ENCODE measurements around the gene INSM2.

INSM2 gene, protein sequence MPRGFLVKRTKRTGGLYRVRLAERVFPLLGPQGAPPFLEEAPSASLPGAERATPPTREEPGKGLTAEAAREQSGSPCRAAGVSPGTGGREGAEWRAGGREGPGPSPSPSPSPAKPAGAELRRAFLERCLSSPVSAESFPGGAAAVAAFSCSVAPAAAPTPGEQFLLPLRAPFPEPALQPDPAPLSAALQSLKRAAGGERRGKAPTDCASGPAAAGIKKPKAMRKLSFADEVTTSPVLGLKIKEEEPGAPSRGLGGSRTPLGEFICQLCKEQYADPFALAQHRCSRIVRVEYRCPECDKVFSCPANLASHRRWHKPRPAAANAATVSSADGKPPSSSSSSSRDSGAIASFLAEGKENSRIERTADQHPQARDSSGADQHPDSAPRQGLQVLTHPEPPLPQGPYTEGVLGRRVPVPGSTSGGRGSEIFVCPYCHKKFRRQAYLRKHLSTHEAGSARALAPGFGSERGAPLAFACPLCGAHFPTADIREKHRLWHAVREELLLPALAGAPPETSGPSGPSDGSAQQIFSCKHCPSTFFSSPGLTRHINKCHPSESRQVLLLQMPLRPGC

DNA sequence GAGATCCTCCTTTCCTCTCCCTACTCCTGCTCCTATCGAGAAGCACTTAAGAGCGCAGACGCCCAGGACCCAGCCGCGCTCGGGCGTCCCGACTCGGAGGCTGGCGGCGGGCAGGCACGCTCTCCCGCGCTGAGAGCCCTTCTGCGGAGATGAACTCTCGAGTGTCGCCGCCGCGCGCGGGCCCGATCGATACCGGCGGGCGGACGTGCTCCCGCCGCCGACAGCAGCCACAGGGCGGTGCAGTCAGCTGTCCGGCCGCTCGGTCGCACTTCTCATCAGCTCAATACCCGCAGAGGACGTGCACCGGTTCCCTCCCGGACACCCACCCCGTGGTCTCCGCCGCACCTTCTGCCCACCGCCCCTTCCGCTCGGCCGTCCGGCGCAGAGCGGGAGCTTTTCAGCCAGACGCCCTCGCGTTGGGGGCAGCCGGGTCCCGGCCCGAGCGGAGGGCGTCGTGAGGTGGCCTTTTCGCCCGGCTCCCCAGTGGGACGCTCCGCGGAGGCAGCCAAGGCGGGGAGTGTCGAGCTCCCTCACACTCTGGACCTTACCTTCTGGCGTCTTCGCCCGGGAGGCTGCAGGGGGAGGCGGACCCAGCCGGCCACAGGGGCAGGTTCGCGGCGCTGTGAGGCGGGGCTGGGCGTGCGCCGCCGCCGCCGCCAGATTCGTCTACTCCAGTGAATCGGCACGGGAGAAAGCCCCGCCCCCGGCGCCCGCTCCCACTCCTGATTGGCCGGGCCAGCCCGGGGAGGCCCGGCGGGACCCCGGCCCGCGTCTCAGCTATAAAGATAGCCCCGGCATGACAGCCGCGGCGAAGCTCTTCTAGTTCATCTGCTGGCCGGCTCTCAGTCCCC, at the start of gene INSM2:
INSM2 (plus strand) TSS at position 808 of the 851 bp plus-strand sequence. CDS start 89 bp downstream, outside the sequence.
- DNase-seq (ENCODE audit: low spot score): peak; percentile 51

DNA sequence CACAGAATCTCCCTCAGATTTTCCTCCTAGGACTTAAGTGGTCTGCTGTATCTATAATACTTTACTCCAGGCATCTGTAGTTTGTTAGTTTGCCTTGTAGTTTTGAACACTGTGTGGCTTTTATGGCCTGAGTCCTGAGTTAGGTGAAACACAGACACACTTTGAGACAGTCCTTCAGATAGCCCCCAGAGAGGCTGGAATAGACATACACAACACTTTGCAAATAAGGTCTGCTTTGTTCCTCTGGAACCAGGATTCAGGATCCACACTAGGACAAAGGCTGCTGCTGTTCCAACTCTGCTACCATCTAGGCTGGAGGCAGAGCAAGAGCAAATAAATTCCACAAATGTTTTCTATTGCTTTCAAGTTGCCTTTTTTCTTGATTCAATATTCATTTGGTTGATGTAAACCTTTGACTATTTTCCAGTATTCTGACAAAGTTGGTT, 41.4 kb upstream of the INSM2 start:
- no peak for DNase-seq (ENCODE audit: low spot score)

DNA sequence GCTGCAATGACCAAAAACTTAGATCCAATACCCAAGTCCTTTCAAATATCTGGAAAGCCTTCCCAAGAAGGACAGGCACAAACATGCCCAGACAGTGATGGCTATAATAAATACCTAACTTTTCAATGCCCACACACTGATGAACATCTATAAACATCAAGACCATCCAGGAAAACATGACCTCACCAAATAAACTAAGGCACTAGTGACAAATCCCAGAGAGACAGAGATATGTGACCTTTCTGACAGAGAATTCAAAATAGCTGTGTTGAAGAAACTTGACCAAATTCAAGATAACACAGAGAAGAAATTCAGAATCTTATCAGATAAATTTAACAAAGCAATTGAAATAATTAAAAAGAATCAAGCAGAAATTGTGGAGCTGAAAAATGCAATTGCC, 38.7 kb upstream of the INSM2 start:
- DNase-seq (ENCODE audit: low spot score): no peak

DNA sequence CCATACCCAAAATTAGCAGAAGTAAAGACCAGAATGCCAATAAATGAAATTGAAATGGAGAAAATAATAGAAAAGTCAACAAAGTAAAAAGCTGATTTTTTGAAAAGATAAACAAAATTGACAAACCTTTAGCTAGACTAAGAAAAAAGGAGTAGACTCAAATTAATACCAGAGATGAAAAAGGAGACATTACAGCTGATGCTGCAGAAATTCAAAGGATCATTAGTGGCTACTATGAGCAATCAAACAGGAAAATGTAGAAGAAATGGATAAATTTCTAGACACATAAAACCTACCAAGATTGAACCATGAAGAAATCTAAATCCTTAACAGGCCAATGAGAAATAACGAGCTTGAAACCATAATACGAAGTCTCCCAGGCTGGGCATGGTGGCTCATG, 34.8 kb upstream of the INSM2 start:
- DNase-seq (ENCODE audit: low spot score): no peak

DNA sequence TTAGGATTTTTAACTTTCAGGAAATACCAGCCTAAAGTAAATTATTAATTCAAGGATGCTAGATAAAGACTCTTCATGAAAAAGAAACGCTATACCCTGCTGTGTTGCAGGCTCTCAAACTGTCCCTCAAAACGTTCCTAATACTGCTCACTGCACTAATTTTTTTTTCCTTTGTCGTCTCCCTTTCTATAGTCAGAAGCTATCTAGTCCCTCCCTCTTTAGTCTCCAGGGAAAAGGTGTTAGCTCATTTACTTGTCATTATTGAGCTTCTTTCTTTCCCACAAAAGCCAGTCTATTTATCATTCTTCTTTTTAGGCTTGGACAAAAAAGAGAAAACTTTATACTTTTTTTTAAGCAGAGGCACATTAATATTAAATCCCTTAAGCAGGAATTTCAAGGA, 30.3 kb upstream of the INSM2 start:
- no peak for DNase-seq (ENCODE audit: low spot score)

DNA sequence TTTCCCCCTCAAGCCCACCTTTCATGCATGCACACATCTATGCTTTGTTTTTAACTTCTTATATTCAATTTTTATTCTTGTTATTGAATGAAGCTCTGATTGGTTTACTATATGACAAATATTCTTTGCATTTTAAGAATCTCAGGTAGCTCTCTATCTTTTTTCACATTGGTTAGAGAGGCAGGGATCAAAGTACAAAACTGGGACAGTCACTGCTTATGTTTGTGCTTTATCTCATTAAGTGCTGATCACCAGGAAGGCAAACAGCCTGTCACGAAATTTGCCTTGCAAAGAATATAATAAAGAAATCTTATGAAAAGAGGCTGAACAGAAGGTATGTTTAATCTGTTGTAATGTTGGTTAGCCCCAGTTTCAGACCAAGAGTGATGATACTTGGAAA, 29.7 kb upstream of the INSM2 start:
- DNase-seq (ENCODE audit: low spot score): no peak

DNA sequence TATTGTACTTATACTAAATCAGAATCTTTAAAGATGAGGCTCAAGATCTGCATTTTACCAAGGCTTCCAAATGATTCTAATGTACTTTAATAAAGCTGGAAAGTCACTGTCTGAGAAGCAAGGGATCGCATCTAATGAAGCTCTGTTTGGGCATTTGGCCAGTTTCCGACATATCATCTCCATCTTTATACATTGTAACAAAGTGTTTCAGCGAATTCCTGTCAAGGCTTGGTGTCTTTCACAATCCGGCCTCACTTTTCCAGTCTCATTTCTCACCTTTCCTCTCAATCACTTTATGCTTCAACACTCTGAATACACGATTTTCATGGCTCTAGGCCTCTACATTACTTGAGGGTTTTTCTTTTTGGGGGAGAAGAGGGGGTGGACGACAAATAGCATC, 27.5 kb upstream of the INSM2 start:
- no peak for DNase-seq (ENCODE audit: low spot score)

DNA sequence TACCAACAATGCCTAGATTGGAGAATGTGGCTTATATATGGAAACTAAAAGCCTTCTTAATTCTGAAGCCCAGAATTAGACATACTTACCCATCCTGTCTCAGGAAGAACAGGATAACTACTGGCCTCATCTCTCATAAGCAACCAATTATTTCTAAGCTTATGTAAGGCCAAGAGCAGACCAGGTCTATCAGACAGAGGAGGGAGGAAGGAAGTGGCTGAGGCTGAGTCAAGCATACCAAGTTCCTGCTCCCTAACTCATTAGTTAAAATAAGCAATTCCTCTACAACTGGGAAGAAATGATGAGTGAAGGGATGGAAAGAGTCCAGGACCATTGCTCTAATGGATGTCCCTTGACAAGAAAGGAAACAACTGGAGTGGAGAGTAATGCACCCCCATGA, 27.0 kb upstream of the INSM2 start:
- DNase-seq (ENCODE audit: low spot score): no peak

DNA sequence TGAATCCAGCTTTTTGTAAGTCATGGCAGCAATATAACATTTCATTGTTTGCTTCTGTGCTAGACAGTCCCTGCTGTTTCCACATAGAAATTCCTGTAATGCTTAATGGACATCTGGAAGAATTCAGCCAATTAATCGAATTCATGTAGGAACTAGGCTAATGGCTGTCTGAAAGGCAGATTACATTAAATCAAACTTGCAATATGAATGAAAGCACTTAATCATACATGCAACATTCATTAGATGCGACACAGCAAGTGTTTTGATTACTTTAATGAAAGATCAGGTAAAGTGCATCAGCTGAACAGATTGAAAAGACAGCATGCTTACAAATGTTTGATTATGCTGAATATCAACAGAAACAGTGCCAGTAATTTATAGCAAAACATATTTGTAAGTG, 24.1 kb upstream of the INSM2 start:
- no peak for DNase-seq (ENCODE audit: low spot score)

DNA sequence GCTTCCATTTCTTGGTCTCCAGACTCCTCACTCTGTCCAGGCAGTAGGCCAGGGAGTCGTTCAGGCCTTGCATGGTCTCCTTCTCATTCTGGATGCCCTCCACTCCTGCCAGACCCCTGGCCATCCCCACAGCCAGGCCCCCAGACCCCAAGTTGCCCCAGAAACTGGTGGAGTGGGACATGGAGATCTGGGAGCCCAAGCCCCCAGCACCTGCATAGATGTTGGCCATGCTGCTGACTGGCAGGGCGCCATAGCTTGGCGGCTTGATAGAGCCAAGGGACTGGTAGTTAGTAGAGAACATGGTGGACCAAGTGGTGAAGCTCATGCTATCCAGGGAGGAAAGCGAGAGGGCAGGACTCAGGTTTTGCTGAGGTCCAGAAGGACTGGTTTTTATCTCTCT, 21.2 kb upstream of the INSM2 start:
- no peak for DNase-seq (ENCODE audit: low spot score)

DNA sequence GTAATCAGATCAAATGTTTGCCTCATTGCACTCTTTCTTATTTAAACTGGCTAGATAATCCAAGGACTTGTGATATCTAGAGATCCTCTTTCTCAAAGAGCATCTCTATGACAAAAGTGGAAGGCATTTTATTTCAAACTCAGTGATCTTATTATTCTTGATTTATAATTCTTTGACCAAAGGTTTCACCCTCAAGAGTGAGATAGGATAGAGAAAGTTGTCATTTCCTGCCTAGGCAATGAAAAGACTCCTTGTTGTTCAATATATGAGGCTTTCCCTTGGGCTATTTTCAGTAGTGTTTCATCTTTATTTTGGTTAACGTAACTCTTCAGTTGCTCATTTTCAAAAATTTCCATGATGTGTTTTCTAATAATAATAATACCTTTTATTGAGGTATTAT, 18.0 kb upstream of the INSM2 start:
- no peak for DNase-seq (ENCODE audit: low spot score)

DNA sequence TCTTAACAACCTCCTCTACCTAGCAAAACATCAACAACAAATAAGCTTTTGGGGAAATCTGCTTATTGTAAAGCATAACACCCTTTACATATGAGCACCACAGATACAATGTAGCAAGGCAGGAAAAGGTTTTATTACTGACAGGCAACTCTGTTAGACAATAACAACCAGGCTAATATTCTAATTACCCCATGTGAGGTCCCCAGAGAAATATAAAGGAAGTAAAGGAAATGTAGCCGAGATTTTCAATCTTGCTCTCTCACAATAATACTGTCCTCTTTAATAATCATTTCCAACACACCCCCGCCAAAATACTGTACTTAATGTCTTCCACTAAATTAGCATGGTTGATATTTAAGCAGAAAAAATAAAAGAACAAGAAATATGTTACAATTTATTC, 14.0 kb upstream of the INSM2 start:
- DNase-seq (ENCODE audit: low spot score): no peak

DNA sequence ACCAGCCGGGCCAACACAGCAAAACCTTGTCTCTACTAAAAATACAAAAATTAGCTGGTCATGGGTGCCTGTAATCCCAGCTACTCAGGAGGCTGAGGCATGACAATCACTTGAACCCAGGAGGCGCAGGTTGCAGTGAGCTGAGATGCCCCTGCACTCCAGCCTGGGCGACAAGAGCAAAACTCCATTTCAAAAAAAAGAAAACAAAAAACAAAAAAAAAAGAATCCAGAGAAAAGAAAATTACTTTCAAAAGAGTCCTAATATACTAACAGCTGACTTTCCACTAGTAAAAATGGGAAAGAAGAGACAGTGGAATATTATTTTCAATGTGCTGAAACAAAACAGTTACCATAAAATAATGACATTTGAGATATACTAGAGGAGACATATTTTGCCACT, 8.3 kb upstream of the INSM2 start:
- DNase-seq (ENCODE audit: low spot score): no peak

DNA sequence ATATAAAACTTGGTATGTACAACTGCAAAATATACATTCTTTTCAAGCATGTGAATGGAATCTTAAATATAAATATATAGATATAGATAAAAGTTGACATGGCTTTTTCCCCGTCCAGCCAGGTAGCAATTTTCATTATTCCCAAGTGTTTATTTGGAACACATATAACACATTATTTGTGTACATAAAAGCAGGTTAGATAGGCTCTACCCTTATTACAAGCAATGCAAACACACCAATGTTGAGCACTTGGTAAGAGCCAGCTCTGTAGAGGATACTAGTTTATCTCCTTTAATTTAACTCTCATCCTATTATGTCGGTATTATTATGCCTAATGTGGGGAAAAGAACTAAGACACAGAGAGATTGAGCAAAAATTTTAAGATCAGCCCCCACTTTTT, 7.0 kb upstream of the INSM2 start:
- no peak for DNase-seq (ENCODE audit: low spot score)

DNA sequence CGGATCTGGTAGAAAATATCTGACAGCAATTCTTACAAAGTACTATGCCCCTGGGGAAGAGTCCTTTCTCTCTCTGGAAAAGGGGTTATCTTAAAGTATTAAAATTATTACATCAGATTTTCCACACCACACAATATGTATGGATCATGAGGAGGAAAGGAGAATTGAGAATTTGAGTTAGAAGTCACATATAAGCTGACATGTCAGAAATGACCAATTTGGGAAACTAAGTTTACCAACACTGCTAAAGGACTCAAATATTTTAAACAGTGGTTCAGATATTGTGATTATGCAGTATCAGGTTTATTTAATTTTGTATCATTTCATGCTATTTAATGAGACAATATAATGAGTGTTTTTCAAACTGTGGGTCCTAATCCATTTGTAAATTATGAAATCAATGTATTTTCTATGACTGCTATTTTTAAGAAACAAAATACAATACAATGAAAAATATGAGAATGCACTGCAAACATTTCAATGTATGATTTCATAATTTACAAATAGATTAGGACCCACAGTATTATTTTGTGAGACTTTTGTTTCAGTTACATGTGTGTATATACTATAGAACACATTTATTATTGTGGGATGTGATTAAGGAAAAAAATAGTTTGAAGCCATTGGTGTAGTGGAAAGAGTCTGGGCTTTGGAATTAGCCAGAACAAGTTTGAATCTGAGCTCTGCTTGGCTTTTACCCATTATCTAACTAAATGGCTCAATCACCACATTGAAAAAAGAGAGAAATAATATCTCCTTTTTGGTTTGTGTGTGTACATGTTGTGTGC, 1.8 kb upstream of the INSM2 start:
- DNase-seq (ENCODE audit: low spot score): no peak

DNA sequence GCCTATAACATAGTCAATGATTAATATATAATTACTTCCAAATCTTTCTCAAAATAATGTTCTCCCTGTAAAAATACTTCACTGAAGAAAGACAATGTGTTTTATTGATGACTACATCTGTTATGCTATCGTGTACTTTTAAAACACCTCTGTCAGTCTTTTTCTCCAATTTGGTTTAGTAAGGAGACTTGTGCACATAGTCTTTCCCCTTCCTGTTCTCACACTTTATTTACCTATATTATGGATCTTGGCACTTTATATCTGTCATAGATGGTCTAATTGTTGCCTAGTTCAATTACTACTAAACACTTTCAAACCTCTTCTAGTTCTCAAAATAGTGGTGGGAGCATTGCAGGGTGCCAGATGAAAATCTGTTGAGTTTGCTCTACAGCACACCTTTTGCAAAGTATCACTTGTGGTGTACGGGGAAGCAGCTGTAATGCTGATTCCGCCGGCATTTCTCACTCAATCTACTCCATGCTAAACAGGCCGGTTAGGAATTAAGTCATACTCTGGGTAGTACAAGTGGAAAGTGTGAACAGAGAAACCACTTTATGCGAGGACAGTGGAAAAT, 1.1 kb upstream of the INSM2 start:
- no peak for DNase-seq (ENCODE audit: low spot score)

DNA sequence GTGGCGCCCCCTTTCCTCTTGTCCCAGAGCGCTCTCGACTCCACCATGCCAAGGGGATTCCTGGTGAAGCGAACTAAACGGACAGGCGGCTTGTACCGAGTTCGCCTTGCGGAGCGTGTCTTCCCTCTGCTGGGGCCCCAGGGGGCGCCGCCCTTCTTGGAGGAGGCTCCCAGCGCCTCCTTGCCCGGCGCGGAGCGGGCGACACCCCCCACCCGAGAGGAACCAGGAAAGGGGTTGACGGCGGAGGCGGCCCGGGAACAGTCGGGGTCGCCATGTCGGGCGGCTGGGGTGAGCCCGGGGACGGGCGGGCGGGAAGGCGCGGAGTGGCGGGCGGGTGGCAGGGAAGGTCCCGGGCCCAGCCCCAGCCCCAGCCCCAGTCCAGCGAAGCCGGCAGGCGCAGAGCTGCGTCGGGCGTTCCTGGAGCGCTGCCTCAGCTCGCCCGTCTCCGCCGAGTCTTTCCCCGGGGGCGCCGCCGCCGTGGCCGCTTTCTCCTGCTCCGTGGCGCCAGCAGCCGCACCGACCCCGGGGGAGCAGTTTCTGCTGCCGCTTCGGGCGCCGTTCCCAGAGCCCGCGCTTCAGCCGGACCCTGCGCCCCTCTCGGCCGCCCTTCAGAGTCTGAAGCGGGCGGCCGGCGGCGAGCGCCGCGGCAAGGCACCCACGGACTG, 376 bp downstream of the INSM2 start:
- DNase-seq (ENCODE audit: low spot score): no peak

DNA sequence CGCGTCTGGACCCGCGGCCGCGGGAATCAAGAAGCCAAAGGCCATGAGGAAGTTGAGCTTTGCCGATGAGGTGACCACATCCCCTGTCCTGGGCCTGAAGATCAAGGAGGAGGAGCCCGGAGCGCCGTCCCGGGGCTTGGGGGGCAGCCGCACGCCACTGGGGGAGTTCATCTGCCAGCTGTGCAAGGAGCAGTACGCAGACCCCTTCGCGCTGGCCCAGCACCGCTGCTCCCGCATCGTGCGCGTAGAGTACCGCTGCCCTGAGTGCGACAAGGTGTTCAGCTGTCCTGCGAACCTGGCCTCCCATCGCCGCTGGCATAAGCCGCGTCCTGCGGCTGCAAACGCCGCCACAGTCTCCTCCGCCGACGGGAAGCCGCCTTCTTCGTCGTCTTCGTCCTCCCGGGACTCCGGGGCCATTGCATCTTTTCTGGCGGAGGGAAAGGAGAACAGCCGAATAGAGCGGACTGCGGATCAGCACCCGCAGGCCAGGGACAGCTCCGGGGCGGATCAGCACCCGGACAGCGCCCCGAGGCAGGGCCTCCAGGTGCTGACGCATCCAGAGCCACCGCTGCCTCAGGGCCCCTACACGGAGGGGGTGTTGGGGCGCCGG, 1.0 kb downstream of the INSM2 start:
- DNase-seq (ENCODE audit: low spot score): peak; percentile 46

DNA sequence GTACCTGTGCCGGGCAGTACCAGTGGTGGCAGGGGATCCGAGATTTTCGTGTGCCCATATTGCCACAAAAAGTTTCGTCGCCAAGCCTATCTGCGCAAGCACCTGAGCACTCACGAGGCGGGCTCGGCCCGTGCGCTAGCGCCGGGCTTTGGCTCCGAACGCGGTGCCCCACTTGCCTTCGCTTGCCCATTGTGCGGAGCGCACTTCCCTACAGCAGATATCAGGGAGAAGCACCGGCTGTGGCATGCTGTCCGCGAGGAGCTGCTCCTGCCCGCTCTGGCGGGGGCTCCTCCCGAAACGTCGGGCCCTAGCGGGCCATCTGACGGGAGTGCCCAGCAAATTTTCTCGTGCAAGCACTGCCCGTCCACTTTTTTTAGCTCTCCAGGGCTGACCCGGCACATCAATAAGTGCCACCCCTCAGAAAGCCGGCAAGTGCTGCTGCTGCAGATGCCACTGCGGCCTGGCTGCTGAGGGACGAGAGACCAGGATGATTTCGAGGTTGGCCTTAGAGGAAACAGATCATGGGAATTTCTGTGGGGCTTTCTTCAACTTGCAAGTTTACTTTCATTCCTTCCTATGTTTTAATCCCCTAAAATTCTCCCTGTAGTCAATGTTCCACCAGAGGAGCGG, 1.6 kb downstream of the INSM2 start:
- no peak for DNase-seq (ENCODE audit: low spot score)

DNA sequence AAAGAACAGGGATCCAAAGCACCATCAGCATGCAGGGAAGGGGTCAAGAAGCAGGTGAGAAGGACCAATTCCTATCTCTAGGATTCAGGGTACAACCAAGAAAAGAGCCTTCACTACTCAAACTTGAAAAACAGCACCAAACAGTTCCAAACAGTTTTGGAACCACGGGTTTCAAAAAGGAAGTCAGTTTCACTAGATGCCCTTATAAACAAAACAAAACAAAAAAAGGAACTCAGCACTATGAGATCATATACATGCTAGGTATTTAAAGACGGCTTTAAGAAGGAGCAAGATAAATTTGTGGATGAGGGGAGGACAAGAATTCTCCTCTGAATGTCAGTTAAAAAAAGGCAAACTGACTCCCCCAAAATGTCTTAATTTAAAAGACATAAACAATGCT, 6.0 kb downstream of the INSM2 start:
- DNase-seq (ENCODE audit: low spot score): no peak

Measured in Ammon's horn (tissue), 1 donor.